Glomerular endothelial cell (primary cell): ENCODE data around the gene GLRX3. TPM values are rescaled to one million over a fixed set of nuclear protein-coding genes. Genes with fewer than 3 reads are reported as not detected.

ENCODE experiments used
- total RNA-seq: library from RNA; depleted of rRNA; stranded (reverse); fragments of >200 nt; gene quantifications from 2 replicates; pipeline ENCODE4 v1.2.3, GENCODE V29; 2015

GLRX3 gene
- total RNA-seq, 1 donor from 2014 or later = 89.3 TPM

Other genes with a start within 250 kb of the GLRX3 start
- gene EBF3, start 172.1 kb upstream of the GLRX3 start, total RNA-seq = 2.0 TPM in 1 of 2 replicates, not detected in the other
- gene C10orf143, start 25.6 kb upstream of the GLRX3 start, total RNA-seq = 0.10 TPM in 1 of 2 replicates, not detected in the other